Type B pancreatic cell (in vitro differentiated cells): Measurements from ENCODE around the gene INPP5A. TPM values are rescaled to one million over a fixed set of nuclear protein-coding genes. Genes with fewer than 3 reads are reported as not detected.

Experiments
- DNase-seq: peaks from one replicate; pipeline ENCODE4 v3.0.0; 2021; ENCODE audit warnings: mixed read lengths; ENCODE audit not compliant: unreplicated experiment; ENCODE audit errors: extremely low spot score
- H3K27ac Mint-ChIP-seq: 2 replicates; pipeline ENCODE4 v1.8.0; 2021; ENCODE audit warnings: mild to moderate bottlenecking, mixed read lengths
- H3K27me3 Mint-ChIP-seq: 2 replicates; pipeline ENCODE4 v1.8.0; 2021; ENCODE audit warnings: mixed read lengths
- H3K36me3 Mint-ChIP-seq: 2 replicates; pipeline ENCODE4 v1.8.0; 2021; ENCODE audit warnings: mixed read lengths
- H3K4me1 Mint-ChIP-seq: one replicate; pipeline ENCODE4 v1.8.0; 2021; ENCODE audit warnings: mixed read lengths; ENCODE audit not compliant: unreplicated experiment
- H3K4me3 Mint-ChIP-seq: 2 replicates; pipeline ENCODE4 v1.8.0; 2021; ENCODE audit warnings: mild to moderate bottlenecking, mixed read lengths
- H3K9me3 Mint-ChIP-seq: 2 replicates; pipeline ENCODE4 v1.8.0; 2021; ENCODE audit warnings: mixed read lengths
- CTCF ChIP-seq: fragments of 200-600 bp; sonication (generic); conservative IDR thresholded peaks from 2 replicates; pipeline ENCODE4 v1.5.0; 2021; ENCODE audit warnings: antibody characterized with exemption, mild to moderate bottlenecking
- total RNA-seq: library from RNA; stranded (reverse); gene quantifications from 2 replicates; pipeline ENCODE4 v1.2.1, GENCODE V29; 2021; ENCODE audit warnings: low replicate concordance

The INPP5A gene
- total RNA-seq, 1 donor from 2014 or later: 26.6 TPM

- no peaks in the 10 kb centered on the region for H3K4me1 Mint-ChIP-seq
- no peak overlapping the region for H3K4me3 Mint-ChIP-seq
- TF ChIP-seq CTCF: no peak
- peaks cover 5% of the 10 kb centered on the region for H3K36me3 Mint-ChIP-seq
- H3K27ac Mint-ChIP-seq: no peak overlapping the region
- H3K27me3 Mint-ChIP-seq: peaks cover 50% of the 10 kb centered on the region
- no peak for DNase-seq
- H3K9me3 Mint-ChIP-seq: no peaks in the 10 kb centered on the region
Measured at GRCh38 chr10:132786476-132786883, 248.9 kb downstream of the INPP5A start.

- Mint-ChIP-seq H3K4me1 (no peaks in the 10 kb centered on the region), H3K27ac (no peak overlapping the region), H3K36me3 (peaks cover 5% of the 10 kb centered on the region), H3K27me3 (peaks cover 45% of the 10 kb centered on the region), H3K9me3 (no peaks in the 10 kb centered on the region), H3K4me3 (no peak overlapping the region)
- no peak for DNase-seq
- TF ChIP-seq CTCF: no peak
Measured at GRCh38 chr10:132786884-132787494, 249.4 kb downstream of the INPP5A start.

GRCh38 chr10:132787495-132788179, 250.1 kb downstream of the INPP5A start:
- Mint-ChIP-seq H3K27ac (no peak overlapping the region), H3K4me1 (no peaks in the 10 kb centered on the region), H3K36me3 (peaks cover 4% of the 10 kb centered on the region), H3K9me3 (no peaks in the 10 kb centered on the region), H3K27me3 (peaks cover 42% of the 10 kb centered on the region), H3K4me3 (no peak overlapping the region)
- TF ChIP-seq CTCF: no peak
- no peak for DNase-seq

GRCh38 chr10:132788180-132788830, 250.7 kb downstream of the INPP5A start:
- Mint-ChIP-seq H3K27ac (no peak overlapping the region), H3K9me3 (no peaks in the 10 kb centered on the region), H3K27me3 (peaks cover 41% of the 10 kb centered on the region), H3K4me3 (no peak overlapping the region), H3K4me1 (no peaks in the 10 kb centered on the region), H3K36me3 (no peaks in the 10 kb centered on the region)
- TF ChIP-seq CTCF: peak; percentile 46
- DNase-seq: no peak

- Mint-ChIP-seq H3K27me3 (peaks cover 36% of the 10 kb centered on the region), H3K9me3 (no peaks in the 10 kb centered on the region), H3K36me3 (no peaks in the 10 kb centered on the region), H3K4me1 (no peaks in the 10 kb centered on the region), H3K27ac (no peak overlapping the region), H3K4me3 (no peak overlapping the region)
- DNase-seq: no peak
- TF ChIP-seq CTCF: no peak
Measured at GRCh38 chr10:132788831-132789219, 251.2 kb downstream of the INPP5A start.
